OCI-LY1 (cell line): ENCODE measurements around the gene EXOSC6.

Experiments
- EZH2 ChIP-seq: fragments of 200-600 bp; sonication (generic), shearing (Covaris generic); IDR thresholded peaks from 2 replicates; pipeline ENCODE4 v1.8.0; 2017; ENCODE audit warnings: borderline replicate concordance, mixed run types, mild to moderate bottlenecking, antibody characterized with exemption, low read length, moderate library complexity, mixed read lengths
- TF ChIP-seq, protein P1 (sequence below): fragments of 200-600 bp; sonication (generic), shearing (Covaris generic); IDR thresholded peaks from 2 replicates; pipeline ENCODE4 v1.5.1; 2017; ENCODE audit warnings: mild to moderate bottlenecking, antibody characterized with exemption, low read length, moderate library complexity, mixed read lengths

DNA sequence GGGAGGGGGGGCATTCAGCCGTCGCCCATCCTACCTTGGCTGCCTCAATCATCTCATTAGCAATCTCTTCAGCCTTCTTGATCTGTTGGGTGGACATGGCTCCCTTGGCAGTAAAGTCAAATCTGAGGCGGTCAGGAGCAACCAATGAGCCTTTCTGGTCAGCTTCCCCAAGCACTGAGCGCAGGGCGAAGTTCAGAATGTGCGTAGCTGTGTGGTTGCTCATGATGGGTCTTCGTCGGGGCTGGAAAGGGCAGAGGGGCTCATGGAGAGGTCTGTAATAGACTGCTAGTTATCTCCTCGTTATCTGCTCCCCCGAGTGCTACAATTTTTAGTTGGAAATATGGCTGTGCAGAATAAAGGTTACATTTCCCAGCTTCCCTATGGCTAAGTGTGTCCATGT, 7.2 kb upstream of the EXOSC6 start:
- TF ChIP-seq, protein P1, sequence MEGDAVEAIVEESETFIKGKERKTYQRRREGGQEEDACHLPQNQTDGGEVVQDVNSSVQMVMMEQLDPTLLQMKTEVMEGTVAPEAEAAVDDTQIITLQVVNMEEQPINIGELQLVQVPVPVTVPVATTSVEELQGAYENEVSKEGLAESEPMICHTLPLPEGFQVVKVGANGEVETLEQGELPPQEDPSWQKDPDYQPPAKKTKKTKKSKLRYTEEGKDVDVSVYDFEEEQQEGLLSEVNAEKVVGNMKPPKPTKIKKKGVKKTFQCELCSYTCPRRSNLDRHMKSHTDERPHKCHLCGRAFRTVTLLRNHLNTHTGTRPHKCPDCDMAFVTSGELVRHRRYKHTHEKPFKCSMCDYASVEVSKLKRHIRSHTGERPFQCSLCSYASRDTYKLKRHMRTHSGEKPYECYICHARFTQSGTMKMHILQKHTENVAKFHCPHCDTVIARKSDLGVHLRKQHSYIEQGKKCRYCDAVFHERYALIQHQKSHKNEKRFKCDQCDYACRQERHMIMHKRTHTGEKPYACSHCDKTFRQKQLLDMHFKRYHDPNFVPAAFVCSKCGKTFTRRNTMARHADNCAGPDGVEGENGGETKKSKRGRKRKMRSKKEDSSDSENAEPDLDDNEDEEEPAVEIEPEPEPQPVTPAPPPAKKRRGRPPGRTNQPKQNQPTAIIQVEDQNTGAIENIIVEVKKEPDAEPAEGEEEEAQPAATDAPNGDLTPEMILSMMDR, result no peak
- TF ChIP-seq EZH2, result no peak
